ENCODE results near the gene SERINC2. TPM values are rescaled to one million over a fixed set of nuclear protein-coding genes. Genes with fewer than 3 reads are reported as not detected.

SERINC2 gene
- total RNA-seq, 1 donor, result 10.9 TPM

DNA sequence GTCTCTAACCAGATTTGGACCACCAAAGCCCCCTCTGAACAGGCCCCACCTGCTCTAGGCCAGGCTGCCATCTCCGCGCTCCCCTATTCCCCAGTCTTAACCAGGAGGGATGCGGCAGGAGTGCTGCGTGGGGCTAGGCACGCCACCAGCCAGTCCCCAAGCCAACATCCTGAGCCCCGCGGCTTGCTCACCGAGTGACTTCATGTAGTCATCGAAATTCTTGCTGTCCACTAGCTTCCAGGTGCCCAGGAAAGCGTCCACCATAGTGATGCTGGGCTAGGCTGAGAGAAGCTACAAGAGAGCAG is 40.3 kb upstream of the SERINC2 start:
- Histone ChIP-seq H3K79me2 (ENCODE audit: insufficient read depth, low read length) (no peaks in the 10 kb centered on the region), H3K4me1 (ENCODE audit: insufficient read depth, low read length) (peaks cover 25% of the 10 kb centered on the region), H4K20me1 (ENCODE audit: insufficient read depth, low read length) (no peaks in the 10 kb centered on the region), H3K9me3 (ENCODE audit: low read depth, low read length) (no peaks in the 10 kb centered on the region), H2AFZ (ENCODE audit: low read length) (peak overlapping the region; percentile 6), H3K4me2 (ENCODE audit: insufficient read depth, low read length) (peak overlapping the region; percentile 89), H3K36me3 (ENCODE audit: insufficient read depth, low read length) (peaks cover 3% of the 10 kb centered on the region), H3K27ac (ENCODE audit: low read depth, low read length) (no peak overlapping the region), H3K4me3 (ENCODE audit: insufficient read depth, low read length) (peak overlapping the region; percentile 72), H3K27me3 (ENCODE audit: insufficient read depth, low read length) (no peaks in the 10 kb centered on the region)
- peak; percentile 81 for DNase-seq (ENCODE audit: insufficient read length, low spot score, missing footprints)
- TF ChIP-seq, protein P1, sequence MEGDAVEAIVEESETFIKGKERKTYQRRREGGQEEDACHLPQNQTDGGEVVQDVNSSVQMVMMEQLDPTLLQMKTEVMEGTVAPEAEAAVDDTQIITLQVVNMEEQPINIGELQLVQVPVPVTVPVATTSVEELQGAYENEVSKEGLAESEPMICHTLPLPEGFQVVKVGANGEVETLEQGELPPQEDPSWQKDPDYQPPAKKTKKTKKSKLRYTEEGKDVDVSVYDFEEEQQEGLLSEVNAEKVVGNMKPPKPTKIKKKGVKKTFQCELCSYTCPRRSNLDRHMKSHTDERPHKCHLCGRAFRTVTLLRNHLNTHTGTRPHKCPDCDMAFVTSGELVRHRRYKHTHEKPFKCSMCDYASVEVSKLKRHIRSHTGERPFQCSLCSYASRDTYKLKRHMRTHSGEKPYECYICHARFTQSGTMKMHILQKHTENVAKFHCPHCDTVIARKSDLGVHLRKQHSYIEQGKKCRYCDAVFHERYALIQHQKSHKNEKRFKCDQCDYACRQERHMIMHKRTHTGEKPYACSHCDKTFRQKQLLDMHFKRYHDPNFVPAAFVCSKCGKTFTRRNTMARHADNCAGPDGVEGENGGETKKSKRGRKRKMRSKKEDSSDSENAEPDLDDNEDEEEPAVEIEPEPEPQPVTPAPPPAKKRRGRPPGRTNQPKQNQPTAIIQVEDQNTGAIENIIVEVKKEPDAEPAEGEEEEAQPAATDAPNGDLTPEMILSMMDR (IDR thresholded peaks at IDR 0.05; ENCODE audit: extremely low read depth, low read depth, low read length), result no peak

DNA sequence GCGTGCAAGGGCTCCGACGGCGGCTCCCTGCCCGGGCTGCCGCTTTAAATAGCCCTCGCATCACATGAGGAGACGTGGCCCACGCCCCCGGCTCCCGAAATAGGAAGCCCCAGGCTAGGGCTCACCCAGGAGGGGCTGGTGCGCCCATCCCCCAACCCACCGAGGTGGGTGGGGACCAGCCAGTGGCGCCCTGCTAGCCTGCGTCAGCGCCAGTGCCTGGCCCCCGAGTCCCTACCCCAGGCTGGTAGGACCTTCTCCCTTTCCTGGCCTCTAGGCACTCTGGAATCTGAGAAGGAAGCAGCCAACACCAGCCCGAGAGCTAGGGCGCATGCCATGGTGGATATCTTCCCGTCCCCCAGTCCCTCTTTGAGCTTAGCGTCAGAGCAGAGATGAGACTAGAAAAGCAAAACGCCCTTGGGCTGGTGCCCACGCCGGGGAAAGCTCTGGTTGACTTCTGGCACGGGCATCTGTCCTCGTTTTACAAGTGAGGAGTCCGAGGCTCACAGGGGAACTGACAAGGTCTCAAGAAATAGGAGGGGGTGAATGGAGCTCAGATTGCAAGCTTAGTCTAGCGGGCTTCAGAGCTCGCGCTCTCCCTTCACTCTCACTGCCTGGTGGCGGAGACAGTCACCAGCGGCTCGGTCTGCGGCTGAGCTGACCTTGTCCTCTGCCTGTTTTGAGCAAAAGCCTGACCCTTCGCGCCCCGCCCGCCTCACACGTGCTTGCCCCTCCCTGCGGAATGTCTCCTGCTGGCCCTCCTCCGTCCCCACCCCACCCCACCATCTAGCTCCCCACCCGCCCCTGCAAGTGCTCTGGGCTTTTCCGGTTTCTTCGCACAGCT is 39.7 kb upstream of the SERINC2 start, which contains the start of gene FABP3:
Gene FABP3, minus strand, starts transcription at position 21 of the 841 bp plus-strand sequence. CDS start 62 bp downstream, outside the sequence.
- H3K27me3 ChIP-seq (ENCODE audit: insufficient read depth, low read length), result no peaks in the 10 kb centered on the region
- no peaks in the 10 kb centered on the region for H3K9me3 ChIP-seq (ENCODE audit: low read depth, low read length)
- TF ChIP-seq, protein P1 (IDR thresholded peaks at IDR 0.05; ENCODE audit: extremely low read depth, low read depth, low read length), result no peak
- no peaks in the 10 kb centered on the region for H4K20me1 ChIP-seq (ENCODE audit: insufficient read depth, low read length)
- peak within 1 kb of the TSS; percentile 68 for H2AFZ ChIP-seq (ENCODE audit: low read length)
- peak within 1 kb of the TSS; percentile 89 for H3K4me2 ChIP-seq (ENCODE audit: insufficient read depth, low read length)
- no peaks in the 10 kb centered on the region for H3K79me2 ChIP-seq (ENCODE audit: insufficient read depth, low read length)
- peak within 1 kb of the TSS; percentile 72 for H3K4me3 ChIP-seq (ENCODE audit: insufficient read depth, low read length)
- DNase-seq (ENCODE audit: insufficient read length, low spot score, missing footprints), result peak; percentile 94
- peaks cover 25% of the 10 kb centered on the region for H3K4me1 ChIP-seq (ENCODE audit: insufficient read depth, low read length)
- H3K27ac ChIP-seq (ENCODE audit: low read depth, low read length), result peak within 1 kb of the TSS; percentile 60
- H3K36me3 ChIP-seq (ENCODE audit: insufficient read depth, low read length), result no peaks in the 10 kb centered on the region

GRCh38 chr1:31373897-31374486 is 39.0 kb upstream of the SERINC2 start:
- Histone ChIP-seq H3K4me1 (ENCODE audit: insufficient read depth, low read length) (peaks cover 25% of the 10 kb centered on the region), H3K9me3 (ENCODE audit: low read depth, low read length) (no peaks in the 10 kb centered on the region), H3K79me2 (ENCODE audit: insufficient read depth, low read length) (no peaks in the 10 kb centered on the region), H2AFZ (ENCODE audit: low read length) (no peak overlapping the region), H3K4me3 (ENCODE audit: insufficient read depth, low read length) (peak overlapping the region; percentile 72), H3K4me2 (ENCODE audit: insufficient read depth, low read length) (peak overlapping the region; percentile 89), H4K20me1 (ENCODE audit: insufficient read depth, low read length) (no peaks in the 10 kb centered on the region), H3K27ac (ENCODE audit: low read depth, low read length) (no peak overlapping the region), H3K36me3 (ENCODE audit: insufficient read depth, low read length) (no peaks in the 10 kb centered on the region), H3K27me3 (ENCODE audit: insufficient read depth, low read length) (no peaks in the 10 kb centered on the region)
- peak; percentile 76 for DNase-seq (ENCODE audit: insufficient read length, low spot score, missing footprints)
- TF ChIP-seq, protein P1 (IDR thresholded peaks at IDR 0.05; ENCODE audit: extremely low read depth, low read depth, low read length), result no peak
